Measurements from ENCODE around the gene KANSL2. TPM values are rescaled to one million over a fixed set of nuclear protein-coding genes. Genes with fewer than 3 reads are reported as not detected.
A peak's percentile ranks its signal among the peaks of the same experiment; 100 is the strongest.
"Not testable (repeated sequence)": the region's sequence is repeated elsewhere in the genome, so short reads cannot be mapped to it uniquely, and the experiment has no call there.

The KANSL2 gene
- total RNA-seq, 1 donor from 2014 or later: 86.2 TPM

DNA sequence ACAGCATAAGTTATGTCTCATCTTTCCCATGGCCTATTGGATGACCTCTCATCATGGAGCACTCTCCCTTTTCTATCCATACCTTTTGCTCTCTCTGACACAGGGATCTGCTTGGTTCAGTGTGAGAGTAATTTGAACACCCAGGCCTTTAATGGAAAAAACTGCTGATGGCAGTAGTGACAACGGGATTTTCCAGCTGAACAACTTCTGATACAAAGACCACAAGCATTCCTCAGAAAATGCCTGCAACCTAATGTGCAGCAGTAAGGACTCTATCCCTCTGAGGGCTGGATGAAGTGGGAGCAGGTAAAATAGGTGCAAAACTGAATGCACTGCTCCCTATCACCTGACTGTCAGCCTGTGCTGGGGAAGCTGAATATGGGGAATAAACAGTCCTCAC is 51.0 kb downstream of the KANSL2 start:
- DNase-seq (ENCODE audit: extremely low spot score in 2 of 2): no peak
- no peaks in the 10 kb centered on the region for H3K9me3 ChIP-seq
- intact Hi-C loops (cut with DNase I): loop anchor here (10.0 kb wide), 1 partner anchor 226 kb away; no protein-coding TSS in a partner anchor
- H3K27me3 ChIP-seq: no peaks in the 10 kb centered on the region
- H3K36me3 ChIP-seq: no peaks in the 10 kb centered on the region
- no peak overlapping the region for H3K27ac ChIP-seq
- no peaks in the 10 kb centered on the region for H3K4me1 ChIP-seq
- TF ChIP-seq POLR2A (IDR thresholded peaks at IDR 0.05) (no peak), POLR2AphosphoS5 (IDR thresholded peaks at IDR 0.05; ENCODE audit: insufficient read depth in 1 of 2, low read depth in 1 of 2) (no peak)
- TF ChIP-seq, protein P1, sequence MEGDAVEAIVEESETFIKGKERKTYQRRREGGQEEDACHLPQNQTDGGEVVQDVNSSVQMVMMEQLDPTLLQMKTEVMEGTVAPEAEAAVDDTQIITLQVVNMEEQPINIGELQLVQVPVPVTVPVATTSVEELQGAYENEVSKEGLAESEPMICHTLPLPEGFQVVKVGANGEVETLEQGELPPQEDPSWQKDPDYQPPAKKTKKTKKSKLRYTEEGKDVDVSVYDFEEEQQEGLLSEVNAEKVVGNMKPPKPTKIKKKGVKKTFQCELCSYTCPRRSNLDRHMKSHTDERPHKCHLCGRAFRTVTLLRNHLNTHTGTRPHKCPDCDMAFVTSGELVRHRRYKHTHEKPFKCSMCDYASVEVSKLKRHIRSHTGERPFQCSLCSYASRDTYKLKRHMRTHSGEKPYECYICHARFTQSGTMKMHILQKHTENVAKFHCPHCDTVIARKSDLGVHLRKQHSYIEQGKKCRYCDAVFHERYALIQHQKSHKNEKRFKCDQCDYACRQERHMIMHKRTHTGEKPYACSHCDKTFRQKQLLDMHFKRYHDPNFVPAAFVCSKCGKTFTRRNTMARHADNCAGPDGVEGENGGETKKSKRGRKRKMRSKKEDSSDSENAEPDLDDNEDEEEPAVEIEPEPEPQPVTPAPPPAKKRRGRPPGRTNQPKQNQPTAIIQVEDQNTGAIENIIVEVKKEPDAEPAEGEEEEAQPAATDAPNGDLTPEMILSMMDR (IDR thresholded peaks at IDR 0.05): no peak
- H3K4me3 ChIP-seq: no peak overlapping the region

DNA sequence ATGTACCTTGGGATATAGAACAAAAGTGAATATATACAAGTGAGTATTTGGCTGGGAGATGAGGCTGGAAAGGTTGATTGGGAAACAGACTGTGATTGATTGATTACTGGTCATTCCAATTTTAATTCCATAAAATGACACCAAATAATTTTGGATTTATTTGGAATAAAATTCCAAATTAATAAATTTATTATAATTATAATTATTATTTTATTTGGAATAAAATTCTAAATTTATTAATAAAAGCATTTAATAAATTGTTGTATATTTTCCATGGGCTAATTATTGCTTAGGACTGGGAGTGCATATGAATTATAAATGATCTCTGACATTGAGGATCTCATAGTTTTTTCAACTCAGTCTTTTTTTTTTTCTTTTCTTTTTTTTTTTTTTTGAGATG is 51.7 kb downstream of the KANSL2 start:
- TF ChIP-seq, protein P1 (IDR thresholded peaks at IDR 0.05): no peak
- no peak for TF ChIP-seq POLR2A (IDR thresholded peaks at IDR 0.05)
- no peak for TF ChIP-seq POLR2AphosphoS5 (IDR thresholded peaks at IDR 0.05; ENCODE audit: insufficient read depth in 1 of 2, low read depth in 1 of 2)
- H3K9me3 ChIP-seq: no peaks in the 10 kb centered on the region
- intact Hi-C loops (cut with DNase I): loop anchor here (10.0 kb wide), 1 partner anchor 226 kb away; no protein-coding TSS in a partner anchor
- no peak overlapping the region for H3K27ac ChIP-seq
- no peak for DNase-seq (ENCODE audit: extremely low spot score in 2 of 2)
- H3K27me3 ChIP-seq: no peaks in the 10 kb centered on the region
- H3K4me1 ChIP-seq: no peaks in the 10 kb centered on the region
- H3K36me3 ChIP-seq: no peaks in the 10 kb centered on the region
- no peak overlapping the region for H3K4me3 ChIP-seq

DNA sequence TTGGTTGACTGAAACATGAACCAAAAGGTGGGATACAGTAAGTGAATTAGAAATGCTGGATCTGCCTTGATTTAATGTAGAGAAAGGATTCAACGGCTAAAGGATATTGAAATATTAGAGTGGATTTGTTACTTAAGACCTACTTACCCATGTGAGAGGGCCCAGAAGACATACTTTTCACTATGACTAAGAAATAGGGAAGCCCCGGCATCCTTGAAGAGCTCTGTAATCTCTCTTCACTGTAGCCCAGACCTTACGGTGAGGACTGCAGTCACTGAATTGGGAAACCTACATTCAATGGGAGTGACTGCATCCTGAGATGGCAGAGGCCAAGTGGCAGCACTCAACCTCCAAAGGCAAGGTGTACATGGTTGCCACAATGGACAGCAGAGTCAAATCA is 52.5 kb downstream of the KANSL2 start:
- Histone ChIP-seq H3K27ac (no peak overlapping the region), H3K4me1 (no peaks in the 10 kb centered on the region), H3K36me3 (no peaks in the 10 kb centered on the region), H3K4me3 (no peak overlapping the region), H3K9me3 (no peaks in the 10 kb centered on the region), H3K27me3 (no peaks in the 10 kb centered on the region)
- DNase-seq (ENCODE audit: extremely low spot score in 2 of 2): no peak
- TF ChIP-seq POLR2A (IDR thresholded peaks at IDR 0.05): no peak
- TF ChIP-seq, protein P1 (IDR thresholded peaks at IDR 0.05): no peak
- no peak for TF ChIP-seq POLR2AphosphoS5 (IDR thresholded peaks at IDR 0.05; ENCODE audit: insufficient read depth in 1 of 2, low read depth in 1 of 2)
- intact Hi-C loops (cut with DNase I): no loop called here

DNA sequence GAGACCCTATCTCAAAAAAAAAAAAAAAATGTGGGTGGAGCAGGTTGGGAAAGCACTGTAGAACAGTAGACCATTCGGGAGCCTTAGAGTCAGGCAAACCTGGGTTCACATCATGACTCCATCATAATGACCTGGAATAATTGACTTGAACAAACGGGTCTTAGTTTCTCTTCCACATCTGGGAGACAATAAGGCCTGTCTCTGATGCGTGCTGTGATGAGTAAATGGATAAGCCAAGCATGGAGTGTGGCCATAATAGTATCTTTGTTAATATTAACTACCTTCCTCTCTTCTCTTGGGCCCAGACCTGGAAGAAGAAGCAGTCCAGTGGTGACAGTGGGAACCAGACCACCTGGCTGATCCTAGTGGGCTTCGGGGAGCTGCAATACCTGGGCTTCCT is 54.5 kb downstream of the KANSL2 start:
- no peaks in the 10 kb centered on the region for H3K27me3 ChIP-seq
- H3K4me3 ChIP-seq: no peak overlapping the region
- no peak for DNase-seq (ENCODE audit: extremely low spot score in 2 of 2)
- H3K9me3 ChIP-seq: no peaks in the 10 kb centered on the region
- H3K4me1 ChIP-seq: no peaks in the 10 kb centered on the region
- TF ChIP-seq, protein P1 (IDR thresholded peaks at IDR 0.05): no peak
- no peak for TF ChIP-seq POLR2A (IDR thresholded peaks at IDR 0.05)
- TF ChIP-seq POLR2AphosphoS5 (IDR thresholded peaks at IDR 0.05; ENCODE audit: insufficient read depth in 1 of 2, low read depth in 1 of 2): no peak
- intact Hi-C loops (cut with DNase I): no loop called here
- H3K36me3 ChIP-seq: no peaks in the 10 kb centered on the region
- H3K27ac ChIP-seq: no peak overlapping the region

DNA sequence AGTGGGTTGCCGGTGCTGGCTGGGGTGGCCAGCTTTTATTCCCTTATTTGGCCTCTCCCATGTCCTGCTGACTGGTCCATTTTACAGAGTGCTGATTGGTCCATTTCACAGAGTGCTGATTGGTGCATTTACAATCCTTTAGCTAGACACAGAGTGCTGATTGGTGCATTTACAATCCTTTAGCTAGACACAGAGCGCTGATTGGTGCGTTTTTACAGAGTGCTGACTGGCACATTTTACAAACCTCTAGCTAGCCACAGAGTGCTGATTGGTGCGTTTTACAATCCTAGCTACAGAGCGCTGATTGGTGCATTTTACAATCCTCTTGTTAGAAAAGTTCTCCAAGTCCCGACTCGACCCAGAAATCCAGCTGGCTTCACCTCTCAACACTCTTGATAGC is 59.0 kb downstream of the KANSL2 start:
- H3K9me3 ChIP-seq; intact Hi-C loops (cut with DNase I); H3K27me3 ChIP-seq; H3K36me3 ChIP-seq; H3K4me3 ChIP-seq; DNase-seq (ENCODE audit: extremely low spot score in 2 of 2); H3K27ac ChIP-seq; H3K4me1 ChIP-seq: not testable (repeated sequence)

GRCh38 chr12:48618541-48618940 is 63.5 kb downstream of the KANSL2 start:
- Histone ChIP-seq H3K27me3 (no peaks in the 10 kb centered on the region), H3K9me3 (no peaks in the 10 kb centered on the region), H3K27ac (no peak overlapping the region), H3K36me3 (no peaks in the 10 kb centered on the region), H3K4me1 (no peaks in the 10 kb centered on the region), H3K4me3 (no peak overlapping the region)
- no peak for TF ChIP-seq POLR2A (IDR thresholded peaks at IDR 0.05)
- TF ChIP-seq POLR2AphosphoS5 (IDR thresholded peaks at IDR 0.05; ENCODE audit: insufficient read depth in 1 of 2, low read depth in 1 of 2): no peak
- TF ChIP-seq, protein P1 (IDR thresholded peaks at IDR 0.05): peak; percentile 72 to 90 (median 87)
- no peak for DNase-seq (ENCODE audit: extremely low spot score in 2 of 2)
- intact Hi-C loops (cut with DNase I): no loop called here
